Skin of body (tissue), 3 donors: ENCODE results near the gene ZNF3. TPM values are rescaled to one million over a fixed set of nuclear protein-coding genes. Genes with fewer than 3 reads are reported as not detected.

Source experiments
- DNase-seq: peaks from one replicate; lab custom pipeline; 2025; lab: John Stamatoyannopoulos, UW
- small RNA-seq: library from RNA; depleted of rRNA; stranded (forward); fragments of <200 nt; gene quantifications from one replicate; pipeline ENCODE3, GENCODE V24; 2014; ENCODE audit warnings: low replicate concordance
- total RNA-seq: library from RNA; depleted of rRNA; stranded (reverse); fragments of >200 nt; gene quantifications from one replicate; pipeline ENCODE4 v1.2.3, GENCODE V29; 2014

ZNF3 gene
- total RNA-seq, 1 donor from 2014 or later, result 24.8 TPM

- peak; percentile 40 for DNase-seq
Measured at GRCh38 chr7:100053215-100053614, 28.3 kb downstream of the ZNF3 start.

- DNase-seq, result no peak
Measured at GRCh38 chr7:100051611-100052010, 29.9 kb downstream of the ZNF3 start.

DNA sequence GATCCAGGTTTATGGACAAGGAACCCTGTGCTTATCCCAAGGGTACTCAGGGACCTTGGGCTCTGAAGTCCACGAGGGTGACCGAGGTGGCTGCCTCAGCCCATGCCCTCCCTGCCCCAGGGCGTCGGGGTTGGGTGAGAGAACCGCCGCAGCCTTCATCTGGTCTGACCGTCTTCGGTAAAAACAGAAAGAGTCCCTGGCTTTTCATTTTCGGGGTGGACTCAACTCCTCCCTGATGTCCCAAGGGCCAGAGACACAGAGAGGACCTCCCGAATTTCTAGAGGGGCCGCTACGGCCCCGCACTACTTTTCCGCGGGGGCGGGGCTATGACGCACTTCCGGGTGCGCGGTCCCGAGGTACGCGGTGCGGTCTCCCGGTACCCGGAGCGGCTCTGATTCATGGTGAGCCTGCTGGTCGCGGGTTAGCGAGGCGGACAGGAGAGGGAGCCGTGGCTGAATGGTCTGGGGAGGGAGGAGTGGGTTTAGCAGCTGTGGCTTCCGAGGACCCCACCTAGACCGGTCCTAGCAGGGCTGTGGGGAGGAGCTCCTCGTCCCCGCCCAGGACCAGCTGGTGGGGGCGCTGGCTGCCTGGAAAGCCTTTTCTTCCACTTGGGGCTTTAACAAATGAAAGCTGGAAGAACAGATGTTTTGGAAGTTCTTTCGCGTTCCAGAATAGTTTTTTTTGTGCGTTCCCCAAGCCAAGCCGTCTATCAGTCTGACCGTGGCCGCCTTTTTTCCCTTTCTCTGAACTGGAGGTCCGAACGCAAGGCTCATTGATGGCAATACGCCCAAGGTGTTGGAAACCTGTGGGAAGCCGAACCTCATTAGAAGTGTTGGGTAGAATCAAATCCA lies 31.9 kb downstream of the ZNF3 start, which contains the start of gene ZSCAN21:
Gene ZSCAN21, plus strand, starts transcription at position 334 of the 851 bp plus-strand sequence. CDS start 7,233 bp downstream, outside the sequence.
- DNase-seq, result peak; percentile 82

- no peak for DNase-seq
Measured at GRCh38 chr7:100048680-100049079, 32.8 kb downstream of the ZNF3 start.

DNA sequence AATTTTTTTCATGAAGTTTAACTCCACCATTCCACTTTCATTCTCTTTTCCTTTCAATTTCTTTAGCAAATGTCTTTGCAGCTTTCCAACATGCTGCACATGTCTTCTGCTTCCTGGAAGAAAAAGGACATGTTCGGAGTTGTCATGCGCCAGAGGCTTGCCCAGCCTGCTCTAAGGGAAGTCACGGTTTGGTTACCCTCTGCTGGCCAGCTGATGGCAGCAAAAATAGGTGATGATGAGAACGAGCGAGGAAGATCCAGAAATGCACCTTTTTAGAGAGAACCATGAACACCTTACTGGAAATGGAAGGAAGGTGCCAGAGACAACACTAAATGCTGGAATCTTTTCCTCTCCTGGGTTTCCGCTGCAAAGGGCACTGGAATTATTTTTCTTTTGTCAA lies 36.8 kb downstream of the ZNF3 start:
- no peak for DNase-seq

GRCh38 chr7:100040575-100040974 lies 40.9 kb downstream of the ZNF3 start:
- DNase-seq, result no peak

- DNase-seq, result no peak
Measured at GRCh38 chr7:100038326-100038725, 43.2 kb downstream of the ZNF3 start.

DNA sequence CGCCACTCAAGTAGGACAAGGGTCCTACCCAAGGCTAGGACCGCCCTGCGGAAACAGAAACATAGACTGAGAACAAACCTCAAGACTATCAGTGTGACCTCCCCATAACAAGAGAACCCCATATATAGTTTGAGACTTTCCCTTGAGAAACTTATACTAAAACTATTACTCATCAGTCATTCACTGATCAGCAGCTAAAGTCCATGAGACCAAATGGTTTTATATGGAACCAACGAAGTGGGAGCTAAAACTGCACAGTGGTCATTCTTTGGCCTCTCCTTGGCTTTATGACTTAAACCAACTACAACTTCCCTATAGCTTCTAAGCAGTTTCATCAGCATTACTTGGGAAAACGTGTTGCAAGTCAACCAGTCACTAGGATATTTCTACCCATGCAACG lies 45.6 kb downstream of the ZNF3 start:
- no peak for DNase-seq

- DNase-seq, result no peak
Measured at GRCh38 chr7:100034871-100035510, 46.5 kb downstream of the ZNF3 start.

- DNase-seq, result no peak
Measured at GRCh38 chr7:100033526-100033925, 48.0 kb downstream of the ZNF3 start.

DNA sequence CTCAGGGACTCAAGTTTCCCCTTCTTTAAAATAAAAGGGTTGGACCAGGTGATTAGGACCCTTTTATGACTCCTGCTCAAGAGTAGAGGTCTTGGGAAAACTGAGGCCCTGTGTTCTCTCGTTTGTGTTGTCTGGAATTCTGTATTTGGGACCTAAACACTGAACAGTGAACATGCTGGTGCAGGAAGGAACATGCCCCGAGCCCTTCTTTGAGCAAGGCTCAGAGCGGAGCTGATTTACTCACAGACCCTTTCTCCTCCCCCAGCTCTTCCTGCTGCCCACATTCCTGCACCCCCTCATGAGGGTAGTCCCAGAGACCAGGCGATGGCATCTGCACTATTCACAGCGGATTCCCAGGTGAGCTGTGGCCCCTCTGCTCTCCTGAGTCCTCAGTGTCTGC lies 51.9 kb downstream of the ZNF3 start:
- no peak for DNase-seq

GRCh38 chr7:100027197-100027596 lies 54.3 kb downstream of the ZNF3 start:
- DNase-seq, result no peak

GRCh38 chr7:100024020-100024619 lies 57.4 kb downstream of the ZNF3 start:
- DNase-seq, result no peak

DNA sequence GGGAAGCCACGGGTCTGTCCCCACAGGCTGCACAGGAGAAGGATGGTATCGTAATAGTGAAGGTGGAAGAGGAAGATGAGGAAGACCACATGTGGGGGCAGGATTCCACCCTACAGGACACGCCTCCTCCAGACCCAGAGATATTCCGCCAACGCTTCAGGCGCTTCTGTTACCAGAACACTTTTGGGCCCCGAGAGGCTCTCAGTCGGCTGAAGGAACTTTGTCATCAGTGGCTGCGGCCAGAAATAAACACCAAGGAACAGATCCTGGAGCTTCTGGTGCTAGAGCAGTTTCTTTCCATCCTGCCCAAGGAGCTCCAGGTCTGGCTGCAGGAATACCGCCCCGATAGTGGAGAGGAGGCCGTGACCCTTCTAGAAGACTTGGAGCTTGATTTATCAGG lies 58.0 kb downstream of the ZNF3 start:
- no peak for DNase-seq

- DNase-seq, result no peak
Measured at GRCh38 chr7:100022621-100023020, 58.9 kb downstream of the ZNF3 start.

GRCh38 chr7:100021297-100021696 lies 60.2 kb downstream of the ZNF3 start:
- no peak for DNase-seq

Small RNAs within 50 kb of the gene (small RNA-seq; reads per million reads assigned to genes)
- 146 reads per million, percentile 97 among the genes with 10 or more reads in this experiment for gene MIR106B
- 1,224 reads per million, percentile 99 among the genes with 10 or more reads in this experiment for gene MIR25
- gene MIR93, result 683 reads per million, percentile 98 among the genes with 10 or more reads in this experiment

Other genes with a start within 250 kb of the ZNF3 start
- not detected for gene OR2AE1, start 204.7 kb downstream of the ZNF3 start, total RNA-seq
- 19.1 TPM for gene TRIM4, start 162.2 kb downstream of the ZNF3 start, total RNA-seq
- gene GJC3, start 152.1 kb downstream of the ZNF3 start, total RNA-seq, result 0.49 TPM
- gene AZGP1, start 105.7 kb downstream of the ZNF3 start, total RNA-seq, result 39.4 TPM
- 38.1 TPM for gene ZKSCAN1, start 66.1 kb downstream of the ZNF3 start, total RNA-seq
- gene ZSCAN21, start 31.9 kb downstream of the ZNF3 start, total RNA-seq, result 8.4 TPM
- 46.1 TPM for gene COPS6, start 7.2 kb upstream of the ZNF3 start, total RNA-seq
- gene MCM7, start 19.7 kb upstream of the ZNF3 start, total RNA-seq, result 47.5 TPM
- 12.8 TPM for gene AP4M1, start 19.9 kb upstream of the ZNF3 start, total RNA-seq
- gene TAF6, start 37.6 kb upstream of the ZNF3 start, total RNA-seq, result 16.3 TPM
- gene CNPY4, start 37.9 kb upstream of the ZNF3 start, total RNA-seq, result 23.4 TPM
- 1.1 TPM for gene MBLAC1, start 45.2 kb upstream of the ZNF3 start, total RNA-seq
- 73.6 TPM for gene LAMTOR4, start 67.2 kb upstream of the ZNF3 start, total RNA-seq
- gene TRAPPC14, start 77.0 kb upstream of the ZNF3 start, total RNA-seq, result 5.3 TPM
- 3.4 TPM for gene GAL3ST4, start 86.9 kb upstream of the ZNF3 start, total RNA-seq
- 3.9 TPM for gene GPC2, start 95.7 kb upstream of the ZNF3 start, total RNA-seq
- 0.89 TPM for gene STAG3, start 96.2 kb upstream of the ZNF3 start, total RNA-seq
- gene PVRIG, start 138.2 kb upstream of the ZNF3 start, total RNA-seq, result not detected
- not detected for gene SPDYE3, start 226.0 kb upstream of the ZNF3 start, total RNA-seq